GM12892 (cell line): ENCODE data around the gene ADAMTS12.

Experiments used
- POLR2A ChIP-seq: IDR thresholded peaks from 2 replicates; pipeline ENCODE4 v1.6.1; 2011; ENCODE audit warnings: low read depth, low read length, control low read depth
- POLR2AphosphoS5 ChIP-seq: IDR thresholded peaks from 2 replicates; pipeline ENCODE4 v1.6.1; 2011; ENCODE audit warnings: low read depth, low read length, control low read depth

DNA sequence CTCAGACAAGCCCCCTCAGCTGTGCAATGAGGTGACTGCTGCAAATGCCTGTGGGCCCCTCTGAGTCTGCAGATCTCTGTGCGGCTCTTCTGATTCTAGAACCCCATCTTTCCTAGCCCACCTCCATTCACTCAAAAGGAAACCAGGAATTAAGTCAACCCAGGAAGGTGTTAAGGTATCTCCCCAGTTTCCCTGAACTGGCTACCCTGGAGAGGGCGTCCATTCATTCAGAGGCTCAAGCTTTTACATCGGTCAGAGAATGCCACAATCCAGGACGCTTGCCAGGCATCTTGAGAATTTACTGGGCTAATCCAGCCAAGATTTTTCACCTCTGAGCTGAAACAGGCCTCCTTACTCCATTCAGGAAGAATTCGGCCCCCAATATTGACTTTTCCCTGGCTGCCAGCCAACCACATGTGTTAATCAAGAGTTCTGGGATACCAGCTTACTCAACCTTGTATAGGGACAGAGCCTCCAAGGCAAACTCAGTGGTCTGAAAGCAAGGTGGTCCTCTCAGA lies 889 bp upstream of the ADAMTS12 start:
- no peak for TF ChIP-seq POLR2AphosphoS5
- no peak for TF ChIP-seq POLR2A
